GM15510 (cell line): ENCODE measurements around the gene RGS9BP.

ENCODE experiments used
- POLR2A ChIP-seq: IDR thresholded peaks from 3 replicates; pipeline ENCODE4 v1.6.1; 2011; ENCODE audit warnings: borderline replicate concordance; ENCODE audit not compliant: insufficient read length; ENCODE audit errors: extremely low read depth

RGS9BP gene

GRCh38 chr19:32675720-32676185 lies at the start of gene RGS9BP:
Gene RGS9BP (plus strand): TSS chr19:32675848. CDS start chr19:32676264, 416 bp downstream.
- TF ChIP-seq POLR2A: no peak

- no peak for TF ChIP-seq POLR2A
These were observed 48.7 kb upstream of the RGS9BP start for GRCh38 chr19:32626969-32627368.

GRCh38 chr19:32627714-32628270 lies 47.9 kb upstream of the RGS9BP start:
- TF ChIP-seq POLR2A: no peak

- TF ChIP-seq POLR2A: no peak
These were observed 45.3 kb upstream of the RGS9BP start for GRCh38 chr19:32630338-32630737.

GRCh38 chr19:32631381-32631780 lies 44.3 kb upstream of the RGS9BP start:
- no peak for TF ChIP-seq POLR2A

- TF ChIP-seq POLR2A: no peak
These were observed 38.2 kb upstream of the RGS9BP start for GRCh38 chr19:32637480-32637879.

- no peak for TF ChIP-seq POLR2A
These were observed 37.0 kb upstream of the RGS9BP start for GRCh38 chr19:32638625-32639024.

GRCh38 chr19:32642771-32643170 lies 32.9 kb upstream of the RGS9BP start:
- no peak for TF ChIP-seq POLR2A

GRCh38 chr19:32646556-32646955 lies 29.1 kb upstream of the RGS9BP start:
- no peak for TF ChIP-seq POLR2A

GRCh38 chr19:32647361-32647760 lies 28.3 kb upstream of the RGS9BP start:
- TF ChIP-seq POLR2A: no peak

- no peak for TF ChIP-seq POLR2A
These were observed 25.9 kb upstream of the RGS9BP start for GRCh38 chr19:32649751-32650150.

- TF ChIP-seq POLR2A: no peak
These were observed 25.0 kb upstream of the RGS9BP start for GRCh38 chr19:32650671-32651070.

- TF ChIP-seq POLR2A: no peak
These were observed 23.9 kb upstream of the RGS9BP start for GRCh38 chr19:32651729-32652140.

- no peak for TF ChIP-seq POLR2A
These were observed 22.6 kb upstream of the RGS9BP start for GRCh38 chr19:32652894-32653598.

- no peak for TF ChIP-seq POLR2A
These were observed 22.1 kb upstream of the RGS9BP start for GRCh38 chr19:32653599-32653915.

GRCh38 chr19:32658075-32658474 lies 17.6 kb upstream of the RGS9BP start:
- TF ChIP-seq POLR2A: no peak
